ENCODE results near the gene SEPTIN1.

DNA sequence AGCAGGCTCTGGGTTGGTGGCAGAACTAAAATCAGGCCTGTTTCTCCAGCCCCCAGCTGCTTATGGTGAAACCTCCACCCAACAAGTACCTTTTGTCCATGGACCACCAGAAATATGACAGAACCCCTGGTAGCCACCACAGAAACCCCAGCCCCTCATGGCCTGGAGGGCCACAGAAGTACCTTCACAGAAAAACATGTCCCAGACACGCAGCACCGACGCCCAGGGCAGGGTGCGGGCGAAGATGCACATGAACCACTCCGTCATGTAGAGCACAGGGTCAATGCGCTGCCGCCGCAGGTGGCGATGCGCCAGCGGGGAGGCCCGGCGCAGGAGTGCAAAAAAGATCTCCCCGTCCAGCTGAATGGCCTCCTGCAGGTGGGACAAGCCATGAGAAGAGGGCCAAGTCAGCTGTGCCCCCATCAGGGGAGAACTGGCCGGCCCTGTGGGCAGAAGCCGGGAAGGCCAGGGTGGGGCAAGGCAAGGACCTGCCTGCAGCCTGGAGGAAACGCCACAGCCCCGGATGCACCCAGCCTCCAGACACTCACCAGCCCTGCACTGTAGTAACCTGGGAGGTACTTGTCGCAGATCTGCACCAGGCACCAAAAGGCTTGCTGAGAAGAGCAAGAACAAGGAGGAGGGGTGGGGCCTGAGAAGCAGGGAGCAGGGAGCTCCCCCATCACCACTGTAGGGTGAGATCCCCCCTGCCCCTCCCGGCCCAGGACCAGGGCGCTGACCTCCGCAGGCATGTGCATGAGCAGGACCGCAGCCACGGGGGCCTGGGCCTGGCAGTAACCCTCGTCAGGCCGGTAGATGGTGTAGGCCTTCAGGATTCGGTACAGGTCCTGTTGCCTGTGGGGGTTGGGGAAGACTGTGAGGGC is 23.1 kb downstream of the SEPTIN1 start:
- TF ChIP-seq, protein P1, sequence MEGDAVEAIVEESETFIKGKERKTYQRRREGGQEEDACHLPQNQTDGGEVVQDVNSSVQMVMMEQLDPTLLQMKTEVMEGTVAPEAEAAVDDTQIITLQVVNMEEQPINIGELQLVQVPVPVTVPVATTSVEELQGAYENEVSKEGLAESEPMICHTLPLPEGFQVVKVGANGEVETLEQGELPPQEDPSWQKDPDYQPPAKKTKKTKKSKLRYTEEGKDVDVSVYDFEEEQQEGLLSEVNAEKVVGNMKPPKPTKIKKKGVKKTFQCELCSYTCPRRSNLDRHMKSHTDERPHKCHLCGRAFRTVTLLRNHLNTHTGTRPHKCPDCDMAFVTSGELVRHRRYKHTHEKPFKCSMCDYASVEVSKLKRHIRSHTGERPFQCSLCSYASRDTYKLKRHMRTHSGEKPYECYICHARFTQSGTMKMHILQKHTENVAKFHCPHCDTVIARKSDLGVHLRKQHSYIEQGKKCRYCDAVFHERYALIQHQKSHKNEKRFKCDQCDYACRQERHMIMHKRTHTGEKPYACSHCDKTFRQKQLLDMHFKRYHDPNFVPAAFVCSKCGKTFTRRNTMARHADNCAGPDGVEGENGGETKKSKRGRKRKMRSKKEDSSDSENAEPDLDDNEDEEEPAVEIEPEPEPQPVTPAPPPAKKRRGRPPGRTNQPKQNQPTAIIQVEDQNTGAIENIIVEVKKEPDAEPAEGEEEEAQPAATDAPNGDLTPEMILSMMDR (IDR thresholded peaks at IDR 0.05): no peak
- TF ChIP-seq POLR2A (IDR thresholded peaks at IDR 0.05): no peak
